ENCODE results near the gene KCNJ10.

- TF ChIP-seq REST (IDR thresholded peaks at IDR 0.05; ENCODE audit: insufficient read depth in 1 of 2, low read depth in 2 of 2, low read length in 2 of 2) (no peak), FOXP2 (optimal IDR thresholded peaks at IDR 0.05; ENCODE audit: borderline replicate concordance, extremely low read depth, extremely low read length, insufficient read depth) (no peak), SIN3A (IDR thresholded peaks at IDR 0.05; ENCODE audit: borderline replicate concordance, insufficient read depth, low read length) (no peak)
These were observed 108.3 kb downstream of the KCNJ10 start for GRCh38 chr1:159961636-159962035.

Data from PFSK-1 (cell line).